Measurements from ENCODE around the gene FSIP1.

FSIP1 gene

GRCh38 chr15:39585871-39586301 is 196.8 kb downstream of the FSIP1 start:
- no peak for DNase-seq (ENCODE audit: low spot score)
- TF ChIP-seq CTCF (IDR thresholded peaks at IDR 0.05; ENCODE audit: extremely low read depth, missing control alignments), result no peak

DNA sequence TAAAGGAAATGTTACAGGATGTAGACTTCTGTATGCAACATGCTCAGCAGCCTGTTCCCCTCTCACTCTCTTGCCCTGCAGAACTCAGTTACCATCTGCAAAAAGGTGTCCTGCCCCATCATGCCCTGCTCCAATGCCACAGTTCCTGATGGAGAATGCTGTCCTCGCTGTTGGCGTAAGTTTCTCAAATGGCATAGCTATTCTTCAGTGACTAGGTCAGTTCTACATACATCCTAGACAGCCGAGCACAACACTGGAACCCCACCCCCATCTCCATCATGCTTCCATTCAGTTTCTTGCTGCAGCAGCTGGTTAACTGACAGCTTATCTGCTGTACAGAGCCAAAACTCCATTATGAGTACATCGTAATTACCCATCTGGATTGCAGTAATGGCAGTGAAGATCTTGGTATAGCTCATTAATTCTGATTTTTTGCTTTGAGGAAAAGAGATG is 197.2 kb downstream of the FSIP1 start:
- no peak for DNase-seq (ENCODE audit: low spot score)
- no peak for TF ChIP-seq CTCF (IDR thresholded peaks at IDR 0.05; ENCODE audit: extremely low read depth, missing control alignments)

- no peak for TF ChIP-seq CTCF (IDR thresholded peaks at IDR 0.05; ENCODE audit: extremely low read depth, missing control alignments)
Observed at GRCh38 chr15:39584662-39585388, 197.8 kb downstream of the FSIP1 start.

DNA sequence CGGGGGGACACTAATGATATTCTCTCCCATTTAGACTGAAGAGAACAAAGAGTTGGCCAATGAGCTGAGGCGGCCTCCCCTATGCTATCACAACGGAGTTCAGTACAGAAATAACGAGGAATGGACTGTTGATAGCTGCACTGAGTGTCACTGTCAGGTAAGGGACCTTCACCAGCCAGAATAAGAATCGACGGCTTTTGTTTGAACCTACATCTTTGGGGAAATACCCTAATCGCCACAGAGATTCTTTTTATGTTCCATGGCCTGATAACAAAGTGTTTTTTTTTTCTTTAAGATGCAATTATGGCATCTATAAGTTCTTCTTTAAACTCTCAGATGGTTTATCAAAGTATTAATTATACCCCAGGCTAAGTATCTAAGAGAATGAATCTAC is 198.4 kb downstream of the FSIP1 start:
- no peak for DNase-seq (ENCODE audit: low spot score)
- TF ChIP-seq CTCF (IDR thresholded peaks at IDR 0.05; ENCODE audit: extremely low read depth, missing control alignments), result no peak

More at GRCh38 chr15:39584662-39585388, 197.8 kb downstream of the FSIP1 start:
- no peak for DNase-seq (ENCODE audit: low spot score)

- peak; percentile 53 for DNase-seq (ENCODE audit: low spot score)
- peak; percentile 10 for TF ChIP-seq CTCF (IDR thresholded peaks at IDR 0.05; ENCODE audit: extremely low read depth, missing control alignments)
Observed at GRCh38 chr15:39583596-39584265, 198.9 kb downstream of the FSIP1 start.

DNA sequence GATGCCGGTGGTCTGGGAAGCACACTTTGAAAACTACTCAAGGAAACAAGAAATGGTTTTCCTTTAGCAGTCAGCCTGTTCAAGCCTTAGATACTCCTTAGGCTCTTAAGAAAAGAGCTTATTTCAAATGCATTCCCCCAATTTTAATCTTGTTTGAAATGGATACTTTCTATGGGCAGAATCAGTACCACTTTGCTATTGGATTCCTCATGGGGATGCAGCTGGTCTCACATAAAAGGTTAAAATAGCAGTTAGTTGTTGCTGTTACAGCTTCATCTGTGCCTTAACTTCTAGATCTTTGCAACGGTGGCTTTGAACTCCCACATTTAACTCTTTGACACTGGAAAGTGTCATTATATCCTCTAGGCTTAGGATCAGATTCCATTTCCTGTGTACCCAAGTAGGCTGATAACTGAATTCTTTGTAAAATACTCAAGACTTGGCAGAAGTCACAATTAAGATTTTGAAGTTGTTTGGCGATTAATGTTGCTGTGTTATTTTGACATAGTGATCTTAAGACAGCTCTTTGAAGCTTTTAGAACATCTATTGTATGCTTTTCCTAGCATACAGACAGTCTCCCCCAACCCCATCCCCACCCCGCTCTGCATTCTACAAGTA is 199.6 kb downstream of the FSIP1 start:
- TF ChIP-seq CTCF (IDR thresholded peaks at IDR 0.05; ENCODE audit: extremely low read depth, missing control alignments), result no peak
- no peak for DNase-seq (ENCODE audit: low spot score)
